Transverse colon (tissue), 4 donors: ENCODE data around the gene PPP2R2C.

Source experiments
- CTCF ChIP-seq, 5 experiments: fragments of 200-600 bp in 3 of 5; fragments of 450-650 bp in 2 of 5; sonication (generic) in 3 of 5; IDR thresholded peaks; 1 replicate in 2 of 5; 2 replicates in 3 of 5; pipeline ENCODE4 v1.5.1; 2016 to 2017; ENCODE audit warnings: antibody characterized with exemption in 5 of 5, inconsistent platforms in 3 of 5, mild to moderate bottlenecking in 2 of 5, moderate library complexity in 1 of 5
- EP300 ChIP-seq: sonication (generic); formaldehyde crosslinking; IDR thresholded peaks from one replicate; pipeline ENCODE4 v1.6.1; 2017; ENCODE audit warnings: antibody characterized with exemption, low read depth
- POLR2A ChIP-seq: fragments of 450-650 bp; IDR thresholded peaks from one replicate; pipeline ENCODE4 v1.6.1; 2016; ENCODE audit warnings: antibody characterized with exemption, mild to moderate bottlenecking, moderate library complexity
- POLR2AphosphoS5 ChIP-seq, 3 donors: sonication (generic); formaldehyde crosslinking; IDR thresholded peaks; one replicate each; pipeline ENCODE4 v1.6.1; 2016; ENCODE audit warnings: antibody characterized with exemption in 3 of 3

GRCh38 chr4:6495296-6495590, 22.8 kb upstream of the PPP2R2C start:
- no peak for TF ChIP-seq CTCF (IDR thresholded peaks at IDR 0.05)
- no peak for TF ChIP-seq POLR2A
- TF ChIP-seq EP300, result no peak
- TF ChIP-seq POLR2AphosphoS5 (IDR thresholded peaks at IDR 0.05), result no peak
